Thoracic aorta (tissue), 2 donors: ENCODE results near the gene TIMM23. TPM values are rescaled to one million over a fixed set of nuclear protein-coding genes. Genes with fewer than 3 reads are reported as not detected.
"Not testable (repeated sequence)": the region's sequence is repeated elsewhere in the genome, so short reads cannot be mapped to it uniquely, and the experiment has no call there.

Experiments
- ATAC-seq: fragments of 150-250 bp; one replicate; pipeline ENCODE4 v1.8.0; 2017; ENCODE audit warnings: low read depth; ENCODE audit not compliant: insufficient number of reproducible peaks, low FRiP score
- DNase-seq: peaks from one replicate; pipeline ENCODE4 v3.0.0-alpha.2; 2020; ENCODE audit warnings: low spot score
- H3K27ac ChIP-seq, 2 donors: fragments of 200-600 bp; sonication (generic); 1 replicate in 1 of 2; 2 replicates in 1 of 2; pipeline ENCODE4 v1.5.1; 2016; ENCODE audit warnings: mild to moderate bottlenecking in 2 of 2, moderate library complexity in 2 of 2
- H3K27me3 ChIP-seq: fragments of 200-600 bp; sonication (generic); replicated peaks from 2 replicates; pipeline ENCODE4 v1.6.0; 2016; ENCODE audit warnings: mild to moderate bottlenecking; ENCODE audit not compliant: insufficient read depth
- H3K36me3 ChIP-seq: fragments of 200-600 bp; sonication (generic); one replicate; pipeline ENCODE4 v1.5.1; 2016
- H3K4me1 ChIP-seq, 2 donors: fragments of 200-600 bp; sonication (generic); 1 replicate in 1 of 2; 2 replicates in 1 of 2; pipeline versions ENCODE4 v1.5.1 to v1.6.0; 2016; ENCODE audit warnings: low read depth in 2 of 2, mild to moderate bottlenecking in 1 of 2; ENCODE audit not compliant: control insufficient read depth in 1 of 2
- H3K4me3 ChIP-seq: fragments of 200-600 bp; sonication (generic); 2 replicates; pipeline ENCODE4 v1.5.1; 2016; ENCODE audit warnings: mild to moderate bottlenecking
- H3K9me3 ChIP-seq: fragments of 200-600 bp; sonication (generic); 2 replicates; pipeline ENCODE4 v1.5.1; 2016
- total RNA-seq, 2 donors: library from RNA; depleted of rRNA; stranded (reverse); fragments of >200 nt; gene quantifications; one replicate each; pipeline versions ENCODE4 v1.1.0 to v1.2.3, GENCODE V29; 2016
- TF ChIP-seq, protein P1 (sequence below): fragments of 200-600 bp; sonication (generic); IDR thresholded peaks from one replicate; pipeline ENCODE4 v1.5.1; 2019; ENCODE audit warnings: antibody characterized with exemption

The TIMM23 gene
- total RNA-seq, 2 donors from 2014 or later: 37.9 to 51.5 TPM

DNA sequence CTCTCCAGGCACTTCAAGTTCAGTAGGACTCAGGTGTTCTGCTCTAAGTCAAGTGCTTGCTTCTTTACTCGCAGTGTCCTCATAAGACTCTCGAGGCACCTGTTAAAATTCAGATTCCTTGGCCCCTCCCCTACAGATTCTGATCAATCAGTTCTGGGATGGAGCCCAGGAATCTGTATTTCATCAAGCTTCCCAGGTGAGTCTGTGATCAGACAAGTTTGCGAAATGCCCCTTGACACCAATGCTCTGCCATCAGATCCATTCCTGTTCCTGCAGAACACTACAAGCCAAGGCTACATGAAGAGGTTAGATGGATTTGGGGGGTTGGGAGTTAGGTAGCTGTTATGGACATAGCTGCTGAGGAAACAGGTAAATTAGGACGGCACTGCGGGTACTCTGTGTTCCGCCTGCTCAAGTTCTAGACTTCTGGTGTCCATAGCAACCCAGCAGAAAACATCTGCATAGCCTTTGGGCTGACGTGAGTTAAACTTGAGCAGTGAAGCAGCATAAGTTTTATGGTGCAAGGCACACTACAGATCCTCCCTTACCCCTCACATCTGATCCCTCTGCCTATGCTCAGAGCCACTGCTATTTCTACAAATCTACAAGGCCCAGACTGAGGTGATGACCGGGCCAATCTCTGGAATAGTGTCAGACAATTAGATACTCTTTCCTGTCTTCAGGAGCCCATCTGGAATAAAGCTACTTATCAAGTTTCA lies 65.0 kb downstream of the TIMM23 start:
- Histone ChIP-seq H3K9me3 (no peaks in the 10 kb centered on the region), H3K4me3 (no peak overlapping the region), H3K27me3 (no peaks in the 10 kb centered on the region), H3K4me1 (no peaks in the 10 kb centered on the region), H3K36me3 (no peaks in the 10 kb centered on the region), H3K27ac (no peak overlapping the region)
- DNase-seq (no peak), ATAC-seq (no peak)
- TF ChIP-seq, protein P1, sequence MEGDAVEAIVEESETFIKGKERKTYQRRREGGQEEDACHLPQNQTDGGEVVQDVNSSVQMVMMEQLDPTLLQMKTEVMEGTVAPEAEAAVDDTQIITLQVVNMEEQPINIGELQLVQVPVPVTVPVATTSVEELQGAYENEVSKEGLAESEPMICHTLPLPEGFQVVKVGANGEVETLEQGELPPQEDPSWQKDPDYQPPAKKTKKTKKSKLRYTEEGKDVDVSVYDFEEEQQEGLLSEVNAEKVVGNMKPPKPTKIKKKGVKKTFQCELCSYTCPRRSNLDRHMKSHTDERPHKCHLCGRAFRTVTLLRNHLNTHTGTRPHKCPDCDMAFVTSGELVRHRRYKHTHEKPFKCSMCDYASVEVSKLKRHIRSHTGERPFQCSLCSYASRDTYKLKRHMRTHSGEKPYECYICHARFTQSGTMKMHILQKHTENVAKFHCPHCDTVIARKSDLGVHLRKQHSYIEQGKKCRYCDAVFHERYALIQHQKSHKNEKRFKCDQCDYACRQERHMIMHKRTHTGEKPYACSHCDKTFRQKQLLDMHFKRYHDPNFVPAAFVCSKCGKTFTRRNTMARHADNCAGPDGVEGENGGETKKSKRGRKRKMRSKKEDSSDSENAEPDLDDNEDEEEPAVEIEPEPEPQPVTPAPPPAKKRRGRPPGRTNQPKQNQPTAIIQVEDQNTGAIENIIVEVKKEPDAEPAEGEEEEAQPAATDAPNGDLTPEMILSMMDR: no peak

DNA sequence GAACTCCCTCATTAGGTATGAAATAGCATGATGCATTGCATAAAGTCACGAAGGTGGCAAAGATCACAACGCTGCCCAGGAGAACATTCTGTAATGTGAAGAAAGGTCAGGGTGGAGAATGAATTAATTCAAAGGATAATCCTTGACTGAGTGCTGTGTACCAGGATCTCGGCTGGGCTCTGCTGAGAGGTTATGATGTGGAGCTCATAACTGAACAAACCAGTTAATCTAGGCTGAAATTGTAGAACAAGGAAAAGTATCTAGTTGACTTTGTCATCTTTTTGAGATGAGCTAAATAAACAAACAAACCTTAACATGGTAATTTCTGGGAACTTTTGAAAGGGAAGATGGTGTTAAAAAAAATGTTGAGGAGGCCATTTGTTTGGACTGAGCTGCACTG lies 67.7 kb downstream of the TIMM23 start:
- H3K27ac ChIP-seq: no peak overlapping the region
- no peaks in the 10 kb centered on the region for H3K36me3 ChIP-seq
- ATAC-seq: no peak
- no peaks in the 10 kb centered on the region for H3K27me3 ChIP-seq
- H3K4me1 ChIP-seq: no peaks in the 10 kb centered on the region
- no peaks in the 10 kb centered on the region for H3K9me3 ChIP-seq
- no peak overlapping the region for H3K4me3 ChIP-seq
- DNase-seq: no peak
- TF ChIP-seq, protein P1: no peak

- Histone ChIP-seq H3K4me3 (no peak overlapping the region), H3K36me3 (no peaks in the 10 kb centered on the region), H3K4me1 (no peaks in the 10 kb centered on the region), H3K9me3 (no peaks in the 10 kb centered on the region), H3K27me3 (no peaks in the 10 kb centered on the region), H3K27ac (no peak overlapping the region)
- ATAC-seq: no peak
- TF ChIP-seq, protein P1: no peak
- no peak for DNase-seq
Observed at GRCh38 chr10:46042527-46042926, 70.2 kb downstream of the TIMM23 start.

DNA sequence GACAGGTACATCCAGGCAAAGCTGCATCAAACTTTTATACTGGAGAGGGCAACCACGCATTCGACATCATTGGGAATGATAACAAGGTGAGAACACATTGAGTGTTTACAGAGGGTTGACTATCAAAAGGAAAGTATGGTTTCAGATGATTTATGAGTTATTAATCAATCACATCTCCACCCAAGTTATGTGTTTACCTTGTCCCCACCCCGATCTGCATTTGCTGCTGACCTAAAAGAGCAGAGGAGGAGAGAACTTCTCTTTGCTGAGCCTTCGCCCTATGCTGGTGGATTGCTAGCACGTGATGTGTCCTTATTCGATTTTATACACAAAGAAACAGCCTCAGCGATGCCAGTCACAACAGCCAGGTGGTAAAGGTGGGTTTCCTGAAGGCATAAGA lies 74.0 kb downstream of the TIMM23 start, which contains the start of gene MSMB:
Gene MSMB (minus strand): TSS at position 9 of the 400 bp plus-strand sequence. CDS start 32 bp downstream, outside the sequence.
- DNase-seq (no peak), ATAC-seq (no peak)
- Histone ChIP-seq H3K9me3 (no peaks in the 10 kb centered on the region), H3K27me3 (no peaks in the 10 kb centered on the region), H3K27ac (no peak within 1 kb of the TSS), H3K4me1 (no peaks in the 10 kb centered on the region), H3K4me3 (no peak within 1 kb of the TSS), H3K36me3 (no peaks in the 10 kb centered on the region)
- TF ChIP-seq, protein P1: no peak

DNA sequence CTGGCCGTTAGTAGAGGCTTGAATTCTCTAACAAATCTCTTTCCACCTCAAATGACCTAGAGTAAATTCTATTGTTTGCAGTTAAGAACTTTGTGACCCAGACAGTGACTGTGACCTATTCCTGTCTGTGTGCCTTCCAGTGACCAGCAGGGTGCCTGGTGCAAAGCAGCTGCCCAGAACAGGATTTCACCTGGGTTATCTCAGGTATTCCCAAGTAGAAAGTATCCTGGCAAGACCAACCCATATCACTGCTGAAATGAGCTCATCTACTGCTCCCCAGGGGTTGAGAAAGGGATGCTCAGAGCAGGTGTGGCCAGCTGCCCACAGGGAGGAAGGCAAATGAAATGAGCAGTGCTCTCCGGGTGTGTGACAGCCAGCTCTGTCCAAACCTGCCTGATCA lies 75.9 kb downstream of the TIMM23 start:
- no peaks in the 10 kb centered on the region for H3K36me3 ChIP-seq
- TF ChIP-seq, protein P1: no peak
- DNase-seq (no peak), ATAC-seq (no peak)
- H3K27ac ChIP-seq: no peak overlapping the region
- no peaks in the 10 kb centered on the region for H3K4me1 ChIP-seq
- H3K27me3 ChIP-seq: no peaks in the 10 kb centered on the region
- no peaks in the 10 kb centered on the region for H3K9me3 ChIP-seq
- H3K4me3 ChIP-seq: no peak overlapping the region

DNA sequence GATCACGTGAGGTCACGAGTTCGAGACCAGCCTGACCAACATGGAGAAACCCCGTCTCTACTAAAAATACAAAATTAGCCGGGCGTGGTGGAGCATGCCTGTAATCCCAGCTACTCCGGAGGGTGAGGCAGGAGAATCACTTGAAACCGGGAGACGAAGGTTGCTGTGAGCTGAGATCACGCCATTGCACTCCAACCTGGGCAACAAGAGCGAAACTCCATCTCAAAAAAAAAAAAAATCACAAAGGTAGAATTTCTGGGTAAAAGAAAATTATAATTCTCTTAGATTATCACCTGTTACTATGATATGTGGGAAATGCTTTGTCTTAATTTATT lies 77.2 kb downstream of the TIMM23 start:
- H3K9me3 ChIP-seq, H3K27me3 ChIP-seq, DNase-seq, H3K36me3 ChIP-seq, ATAC-seq, H3K4me1 ChIP-seq, H3K4me3 ChIP-seq, H3K27ac ChIP-seq: not testable (repeated sequence)
